Hippocampal formation (tissue), 2 donors: ENCODE measurements around the gene RYR2.

Experiments used
- DNase-seq, 2 donors: peaks; one replicate each; lab custom pipeline; 2025; lab: John Stamatoyannopoulos, UW

RYR2 gene

GRCh38 chr1:237857455-237857854, 815.5 kb downstream of the RYR2 start:
- no peak for DNase-seq

- DNase-seq = no peak
Measured at GRCh38 chr1:237858992-237859391, 817.0 kb downstream of the RYR2 start.

- no peak for DNase-seq
Measured at GRCh38 chr1:237861944-237862343, 820.0 kb downstream of the RYR2 start.

- no peak for DNase-seq
Measured at GRCh38 chr1:237863234-237863633, 821.2 kb downstream of the RYR2 start.

- DNase-seq = peak in 1 of 2 donors; percentile 64
Measured at GRCh38 chr1:237864338-237865244, 822.6 kb downstream of the RYR2 start.

- no peak for DNase-seq
Measured at GRCh38 chr1:237867380-237867888, 825.5 kb downstream of the RYR2 start.

- DNase-seq = no peak
Measured at GRCh38 chr1:237868817-237869600, 827.0 kb downstream of the RYR2 start.

GRCh38 chr1:237873487-237874211, 831.7 kb downstream of the RYR2 start:
- DNase-seq = no peak

- DNase-seq = no peak
Measured at GRCh38 chr1:237875291-237875690, 833.3 kb downstream of the RYR2 start.

- DNase-seq = no peak
Measured at GRCh38 chr1:237877631-237878030, 835.6 kb downstream of the RYR2 start.

- no peak for DNase-seq
Measured at GRCh38 chr1:237878406-237878805, 836.4 kb downstream of the RYR2 start.

GRCh38 chr1:237879195-237879594, 837.2 kb downstream of the RYR2 start:
- DNase-seq = no peak
